H1 (cell line): Measurements from ENCODE around the gene NRXN3. TPM values are rescaled to one million over a fixed set of nuclear protein-coding genes. Genes with fewer than 3 reads are reported as not detected.

Experiments used
- EP300 ChIP-seq, 2 experiments: IDR thresholded peaks; 1 replicate in 1 of 2; 2 replicates in 1 of 2; pipeline ENCODE4 v1.6.1; 2011 to 2012; ENCODE audit warnings: low read depth in 2 of 2, low read length in 2 of 2, mild to moderate bottlenecking in 2 of 2, borderline replicate concordance in 1 of 2, inconsistent platforms in 1 of 2, moderate library complexity in 1 of 2
- polyA plus RNA-seq, 7 experiments: library from polyadenylated mRNA; depleted of rRNA in 3 of 7; stranded (reverse) in 5 of 7; unstranded in 2 of 7; fragments of >200 nt in 5 of 7; fragments of 200-250 nt in 2 of 7; gene quantifications; 1 replicate in 5 of 7; 2 replicates in 1 of 7; 4 replicates in 1 of 7; pipeline versions ENCODE4 v1.2.1 to v1.2.3, GENCODE V29; 2011 to 2013; ENCODE audit warnings: missing spikeins in 2 of 7, mixed read lengths in 2 of 7
- total RNA-seq: library from RNA; stranded (reverse); fragmentation: NEBNext Ultra II Directional; extraction: Animal tissue kit (Norgen Biotek cat#: 25700); gene quantifications from 2 replicates; pipeline ENCODE4 v1.2.1, GENCODE V29; 2021
- TF ChIP-seq, protein P1 (sequence below): fragments of 300-600 bp; sonication (generic); IDR thresholded peaks from 2 replicates; pipeline ENCODE4 v1.7.1; 2012; ENCODE audit warnings: low read length, moderate library complexity, mild to moderate bottlenecking, inconsistent platforms; ENCODE audit not compliant: insufficient replicate concordance

Gene NRXN3
- total and polyA plus RNA-seq, 2 of the 8 experiments (the other 6 are each of a cell fraction or from before 2014, with no cell fraction given) = 2.6 to 4.1 TPM

DNA sequence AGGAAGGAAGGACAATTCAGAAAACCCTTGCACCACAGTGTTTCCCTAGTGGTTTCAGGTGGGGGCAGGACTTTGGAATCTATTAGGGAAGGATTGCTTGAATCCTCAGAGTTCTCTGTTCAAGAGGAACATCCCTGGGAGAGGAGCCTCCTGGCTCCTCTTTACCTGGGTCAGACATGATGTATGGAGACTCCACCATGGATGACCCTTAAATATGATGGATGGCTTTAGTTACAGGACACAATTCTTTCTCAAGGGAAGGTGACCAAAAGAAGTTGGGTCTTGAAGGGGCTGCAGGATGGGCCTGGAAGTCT lies 396.6 kb downstream of the NRXN3 start (continued):
- TF ChIP-seq, protein P1, sequence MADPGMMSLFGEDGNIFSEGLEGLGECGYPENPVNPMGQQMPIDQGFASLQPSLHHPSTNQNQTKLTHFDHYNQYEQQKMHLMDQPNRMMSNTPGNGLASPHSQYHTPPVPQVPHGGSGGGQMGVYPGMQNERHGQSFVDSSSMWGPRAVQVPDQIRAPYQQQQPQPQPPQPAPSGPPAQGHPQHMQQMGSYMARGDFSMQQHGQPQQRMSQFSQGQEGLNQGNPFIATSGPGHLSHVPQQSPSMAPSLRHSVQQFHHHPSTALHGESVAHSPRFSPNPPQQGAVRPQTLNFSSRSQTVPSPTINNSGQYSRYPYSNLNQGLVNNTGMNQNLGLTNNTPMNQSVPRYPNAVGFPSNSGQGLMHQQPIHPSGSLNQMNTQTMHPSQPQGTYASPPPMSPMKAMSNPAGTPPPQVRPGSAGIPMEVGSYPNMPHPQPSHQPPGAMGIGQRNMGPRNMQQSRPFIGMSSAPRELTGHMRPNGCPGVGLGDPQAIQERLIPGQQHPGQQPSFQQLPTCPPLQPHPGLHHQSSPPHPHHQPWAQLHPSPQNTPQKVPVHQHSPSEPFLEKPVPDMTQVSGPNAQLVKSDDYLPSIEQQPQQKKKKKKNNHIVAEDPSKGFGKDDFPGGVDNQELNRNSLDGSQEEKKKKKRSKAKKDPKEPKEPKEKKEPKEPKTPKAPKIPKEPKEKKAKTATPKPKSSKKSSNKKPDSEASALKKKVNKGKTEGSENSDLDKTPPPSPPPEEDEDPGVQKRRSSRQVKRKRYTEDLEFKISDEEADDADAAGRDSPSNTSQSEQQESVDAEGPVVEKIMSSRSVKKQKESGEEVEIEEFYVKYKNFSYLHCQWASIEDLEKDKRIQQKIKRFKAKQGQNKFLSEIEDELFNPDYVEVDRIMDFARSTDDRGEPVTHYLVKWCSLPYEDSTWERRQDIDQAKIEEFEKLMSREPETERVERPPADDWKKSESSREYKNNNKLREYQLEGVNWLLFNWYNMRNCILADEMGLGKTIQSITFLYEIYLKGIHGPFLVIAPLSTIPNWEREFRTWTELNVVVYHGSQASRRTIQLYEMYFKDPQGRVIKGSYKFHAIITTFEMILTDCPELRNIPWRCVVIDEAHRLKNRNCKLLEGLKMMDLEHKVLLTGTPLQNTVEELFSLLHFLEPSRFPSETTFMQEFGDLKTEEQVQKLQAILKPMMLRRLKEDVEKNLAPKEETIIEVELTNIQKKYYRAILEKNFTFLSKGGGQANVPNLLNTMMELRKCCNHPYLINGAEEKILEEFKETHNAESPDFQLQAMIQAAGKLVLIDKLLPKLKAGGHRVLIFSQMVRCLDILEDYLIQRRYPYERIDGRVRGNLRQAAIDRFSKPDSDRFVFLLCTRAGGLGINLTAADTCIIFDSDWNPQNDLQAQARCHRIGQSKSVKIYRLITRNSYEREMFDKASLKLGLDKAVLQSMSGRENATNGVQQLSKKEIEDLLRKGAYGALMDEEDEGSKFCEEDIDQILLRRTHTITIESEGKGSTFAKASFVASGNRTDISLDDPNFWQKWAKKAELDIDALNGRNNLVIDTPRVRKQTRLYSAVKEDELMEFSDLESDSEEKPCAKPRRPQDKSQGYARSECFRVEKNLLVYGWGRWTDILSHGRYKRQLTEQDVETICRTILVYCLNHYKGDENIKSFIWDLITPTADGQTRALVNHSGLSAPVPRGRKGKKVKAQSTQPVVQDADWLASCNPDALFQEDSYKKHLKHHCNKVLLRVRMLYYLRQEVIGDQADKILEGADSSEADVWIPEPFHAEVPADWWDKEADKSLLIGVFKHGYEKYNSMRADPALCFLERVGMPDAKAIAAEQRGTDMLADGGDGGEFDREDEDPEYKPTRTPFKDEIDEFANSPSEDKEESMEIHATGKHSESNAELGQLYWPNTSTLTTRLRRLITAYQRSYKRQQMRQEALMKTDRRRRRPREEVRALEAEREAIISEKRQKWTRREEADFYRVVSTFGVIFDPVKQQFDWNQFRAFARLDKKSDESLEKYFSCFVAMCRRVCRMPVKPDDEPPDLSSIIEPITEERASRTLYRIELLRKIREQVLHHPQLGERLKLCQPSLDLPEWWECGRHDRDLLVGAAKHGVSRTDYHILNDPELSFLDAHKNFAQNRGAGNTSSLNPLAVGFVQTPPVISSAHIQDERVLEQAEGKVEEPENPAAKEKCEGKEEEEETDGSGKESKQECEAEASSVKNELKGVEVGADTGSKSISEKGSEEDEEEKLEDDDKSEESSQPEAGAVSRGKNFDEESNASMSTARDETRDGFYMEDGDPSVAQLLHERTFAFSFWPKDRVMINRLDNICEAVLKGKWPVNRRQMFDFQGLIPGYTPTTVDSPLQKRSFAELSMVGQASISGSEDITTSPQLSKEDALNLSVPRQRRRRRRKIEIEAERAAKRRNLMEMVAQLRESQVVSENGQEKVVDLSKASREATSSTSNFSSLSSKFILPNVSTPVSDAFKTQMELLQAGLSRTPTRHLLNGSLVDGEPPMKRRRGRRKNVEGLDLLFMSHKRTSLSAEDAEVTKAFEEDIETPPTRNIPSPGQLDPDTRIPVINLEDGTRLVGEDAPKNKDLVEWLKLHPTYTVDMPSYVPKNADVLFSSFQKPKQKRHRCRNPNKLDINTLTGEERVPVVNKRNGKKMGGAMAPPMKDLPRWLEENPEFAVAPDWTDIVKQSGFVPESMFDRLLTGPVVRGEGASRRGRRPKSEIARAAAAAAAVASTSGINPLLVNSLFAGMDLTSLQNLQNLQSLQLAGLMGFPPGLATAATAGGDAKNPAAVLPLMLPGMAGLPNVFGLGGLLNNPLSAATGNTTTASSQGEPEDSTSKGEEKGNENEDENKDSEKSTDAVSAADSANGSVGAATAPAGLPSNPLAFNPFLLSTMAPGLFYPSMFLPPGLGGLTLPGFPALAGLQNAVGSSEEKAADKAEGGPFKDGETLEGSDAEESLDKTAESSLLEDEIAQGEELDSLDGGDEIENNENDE = no peak
- no peak for TF ChIP-seq EP300 (IDR thresholded peaks at IDR 0.05; ENCODE audit: borderline replicate concordance in 1 of 2, low read depth in 2 of 2, low read length in 2 of 2)
